NK-92 (cell line): ENCODE data around the gene MAPK8.

Experiments
- DNase-seq: peaks from one replicate; lab custom pipeline; 2025; ENCODE audit not compliant: unreplicated experiment; lab: John Stamatoyannopoulos, UW

The MAPK8 gene

DNA sequence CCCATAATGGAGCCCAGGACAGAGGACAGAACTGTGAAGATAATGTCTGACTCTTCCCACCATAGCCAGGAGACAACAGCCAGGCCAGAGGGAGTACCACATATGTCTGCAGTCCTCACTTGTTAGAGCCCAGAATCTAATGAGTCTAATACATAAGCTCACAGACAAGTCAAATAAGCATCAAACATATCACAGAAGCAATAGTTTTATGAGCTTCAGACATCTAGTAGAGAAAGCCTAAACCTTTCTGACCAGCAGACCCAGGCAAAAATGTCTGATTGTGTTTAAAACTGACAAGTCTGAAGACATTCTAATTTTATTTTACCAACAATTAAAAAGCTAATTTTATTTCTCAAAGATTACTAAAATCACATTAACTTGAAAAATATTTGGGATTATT is 75.5 kb downstream of the MAPK8 start:
- no peak for DNase-seq

GRCh38 chr10:48382982-48383381 is 76.5 kb downstream of the MAPK8 start:
- no peak for DNase-seq

GRCh38 chr10:48383393-48383792 is 76.9 kb downstream of the MAPK8 start:
- no peak for DNase-seq

DNA sequence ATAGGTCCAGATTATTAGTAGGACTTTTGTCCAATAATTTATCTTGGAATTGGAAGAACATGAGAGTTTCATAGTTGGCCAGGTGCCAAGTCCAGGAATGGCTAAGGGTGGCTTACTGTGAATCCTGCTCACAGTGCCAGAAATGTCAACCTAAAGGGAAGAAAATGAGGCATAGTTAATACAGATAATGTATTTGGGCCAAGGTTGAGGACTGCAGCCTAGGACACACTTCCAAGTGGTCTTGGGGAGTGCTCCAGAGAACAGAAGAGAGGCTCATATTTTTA is 78.2 kb downstream of the MAPK8 start:
- no peak for DNase-seq

GRCh38 chr10:48389272-48389671 is 82.8 kb downstream of the MAPK8 start:
- DNase-seq = no peak

- DNase-seq = no peak
These were observed 83.5 kb downstream of the MAPK8 start for GRCh38 chr10:48389846-48390557.

DNA sequence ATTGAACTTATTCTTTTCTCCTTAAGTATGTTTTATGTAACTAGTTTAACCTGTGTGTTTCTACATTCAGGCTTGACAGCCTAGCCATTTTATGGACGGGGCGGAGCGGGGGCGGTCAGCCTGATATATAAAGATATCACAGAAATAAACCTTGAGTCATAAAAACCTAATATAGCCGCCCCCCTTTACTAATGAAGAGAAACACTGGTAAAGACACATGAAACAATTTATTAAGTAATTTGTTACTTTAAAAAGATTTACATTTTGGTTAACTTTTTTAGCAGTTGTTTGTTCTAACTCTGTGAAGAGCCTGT is 84.0 kb downstream of the MAPK8 start:
- DNase-seq = no peak

GRCh38 chr10:48390933-48391845 is 84.7 kb downstream of the MAPK8 start:
- DNase-seq = no peak

DNA sequence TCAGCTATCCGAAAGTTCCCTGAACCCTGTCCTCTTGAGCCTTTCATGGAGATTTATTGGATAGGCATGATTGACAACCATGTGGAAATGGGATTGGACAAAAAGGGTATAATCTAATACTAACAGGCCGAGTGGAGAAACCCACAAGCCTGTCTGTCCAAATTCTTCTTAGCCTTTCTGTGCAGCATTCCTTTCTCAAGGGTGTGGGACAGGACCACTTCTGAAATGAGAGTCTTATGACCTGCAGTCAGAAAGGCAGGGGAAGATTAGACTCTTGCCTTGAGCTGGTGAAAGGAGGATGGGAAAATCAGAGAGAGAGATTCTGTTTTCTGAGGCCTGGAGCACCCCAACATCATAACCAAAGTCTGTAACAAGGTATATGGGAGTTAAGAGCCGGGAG is 85.5 kb downstream of the MAPK8 start:
- DNase-seq = no peak

GRCh38 chr10:48398261-48398660 is 91.8 kb downstream of the MAPK8 start:
- no peak for DNase-seq

DNA sequence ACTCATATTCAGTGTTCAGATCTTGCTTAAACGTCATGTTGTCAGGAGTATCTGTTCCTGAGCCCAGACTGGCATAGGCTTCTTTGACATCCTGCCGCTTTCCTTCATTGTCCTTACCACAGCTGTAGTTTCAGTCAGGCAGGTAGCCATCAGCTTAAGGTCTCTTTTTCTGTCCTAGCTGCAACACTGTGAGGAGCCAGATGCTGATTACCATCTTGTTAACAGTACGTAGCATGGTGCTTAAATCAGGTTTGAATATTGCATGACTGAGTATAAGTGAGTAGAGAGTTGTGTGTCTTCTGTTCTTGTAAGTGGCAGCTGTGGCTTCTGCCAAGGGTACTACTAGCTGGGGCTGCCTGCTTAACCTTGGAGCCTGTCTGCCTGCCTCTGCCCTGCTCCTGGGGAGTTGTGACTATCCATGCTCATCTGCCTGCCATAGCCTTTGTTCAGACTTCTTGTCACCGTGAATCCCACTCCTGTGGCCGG is 92.6 kb downstream of the MAPK8 start:
- DNase-seq = no peak

GRCh38 chr10:48399551-48399950 is 93.1 kb downstream of the MAPK8 start:
- no peak for DNase-seq

DNA sequence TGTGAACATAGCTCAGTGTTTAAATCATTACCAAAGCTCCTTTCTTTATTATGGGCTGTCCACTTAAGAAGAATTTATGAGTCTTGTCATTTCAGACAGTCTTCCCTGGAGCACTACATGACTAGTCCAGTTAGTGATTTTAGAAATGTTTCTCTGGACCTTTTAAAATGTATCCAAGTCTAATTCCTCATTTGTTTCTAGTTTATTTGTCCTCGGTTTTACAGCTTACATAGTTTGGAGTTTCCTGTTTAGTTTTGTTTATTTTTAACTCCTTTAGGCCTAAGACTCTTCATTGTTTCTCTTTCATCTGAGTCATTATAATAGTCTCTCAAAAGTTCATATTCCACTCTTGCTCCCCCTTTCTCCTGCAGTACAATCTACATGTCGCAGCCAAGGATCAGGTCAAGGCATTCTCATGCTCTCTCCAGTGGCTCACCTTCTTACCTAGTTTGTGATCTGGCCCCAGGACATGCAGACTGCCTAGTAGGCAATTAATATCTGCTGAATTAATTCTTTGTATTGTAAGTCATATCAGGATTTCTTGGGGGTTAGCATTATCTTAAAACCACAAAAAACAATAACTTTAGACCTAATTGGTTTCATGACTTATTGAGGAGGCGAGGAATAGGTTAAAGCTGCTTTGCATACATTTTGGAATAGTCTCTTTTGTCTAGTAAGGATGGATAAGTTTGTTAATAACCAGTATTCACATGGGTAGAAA is 93.8 kb downstream of the MAPK8 start:
- DNase-seq = no peak

GRCh38 chr10:48400850-48401220 is 94.4 kb downstream of the MAPK8 start:
- DNase-seq = no peak

DNA sequence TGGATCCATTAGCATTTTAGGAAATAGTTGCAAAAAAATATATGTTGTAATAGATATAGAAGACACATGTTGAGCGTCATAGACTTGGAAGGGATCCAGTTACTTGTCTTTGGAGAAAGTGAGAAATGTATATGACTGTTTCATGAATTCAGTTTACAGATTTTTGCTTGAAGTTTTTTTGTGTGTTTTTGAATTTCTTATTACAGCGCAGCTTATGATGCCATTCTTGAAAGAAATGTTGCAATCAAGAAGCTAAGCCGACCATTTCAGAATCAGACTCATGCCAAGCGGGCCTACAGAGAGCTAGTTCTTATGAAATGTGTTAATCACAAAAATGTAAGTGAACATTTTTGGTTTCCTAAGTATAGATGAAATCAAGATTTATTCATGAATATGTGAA is 98.2 kb downstream of the MAPK8 start:
- no peak for DNase-seq

- no peak for DNase-seq
These were observed 99.7 kb downstream of the MAPK8 start for GRCh38 chr10:48406204-48406603.

GRCh38 chr10:48406658-48407057 is 100.2 kb downstream of the MAPK8 start:
- no peak for DNase-seq

- no peak for DNase-seq
These were observed 104.0 kb downstream of the MAPK8 start for GRCh38 chr10:48410503-48410902.

DNA sequence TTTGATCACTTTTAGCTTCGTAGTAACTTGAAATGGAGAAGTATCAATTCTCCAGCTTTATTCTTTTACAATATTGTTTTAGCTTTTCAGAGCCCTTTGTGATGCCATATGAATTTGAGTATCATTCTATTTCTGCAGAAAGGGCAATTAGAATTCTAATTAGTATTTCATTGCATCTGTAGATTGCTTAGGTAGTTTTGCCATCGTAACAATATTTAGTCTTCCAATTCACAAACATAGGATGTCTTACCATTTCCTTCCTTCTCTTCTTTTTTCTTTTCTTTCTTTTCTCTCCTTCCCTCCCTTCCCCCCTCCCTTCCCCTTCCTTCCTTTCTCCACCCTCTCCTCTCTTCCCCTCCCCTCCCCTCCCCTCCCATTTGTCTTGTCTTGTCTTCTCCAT is 105.0 kb downstream of the MAPK8 start:
- DNase-seq = no peak

DNA sequence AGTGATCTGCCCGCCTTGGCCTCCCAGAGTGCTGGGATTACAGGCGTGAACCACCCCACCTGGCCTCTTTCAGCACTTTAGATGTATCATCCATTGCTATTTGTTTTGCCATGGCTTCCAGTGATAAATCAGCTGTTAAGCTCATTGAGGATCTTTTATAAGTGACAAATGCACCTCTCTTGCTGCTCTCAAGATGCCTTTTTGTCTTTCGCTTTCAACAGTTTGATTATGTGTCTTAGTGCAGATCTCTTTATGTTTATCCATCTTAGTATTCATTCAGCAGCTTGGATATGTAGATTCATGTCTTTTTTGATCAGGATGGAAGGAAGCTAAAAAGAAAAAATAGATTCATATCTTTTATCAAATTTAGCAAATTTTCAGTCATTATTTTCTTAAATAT is 105.6 kb downstream of the MAPK8 start:
- no peak for DNase-seq

DNA sequence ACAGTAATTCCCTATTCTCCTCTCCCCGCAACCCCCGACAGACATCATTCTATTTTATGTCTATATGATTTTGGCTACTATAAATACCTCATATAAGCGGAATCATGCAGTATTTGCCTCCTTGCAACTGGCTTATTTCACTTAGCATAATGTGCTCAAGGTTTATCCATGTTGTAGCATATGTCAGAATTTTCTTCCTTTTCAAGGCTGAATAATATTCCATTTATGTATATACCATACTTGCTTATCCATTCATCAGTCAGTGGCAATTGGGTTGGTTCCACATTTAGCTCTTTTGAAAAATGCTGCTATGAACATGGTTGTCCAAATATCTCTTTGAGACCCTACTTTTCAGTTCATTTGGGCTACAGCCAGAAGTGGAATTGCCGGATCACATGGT is 106.5 kb downstream of the MAPK8 start:
- DNase-seq = no peak

- DNase-seq = no peak
These were observed 107.7 kb downstream of the MAPK8 start for GRCh38 chr10:48414160-48414559.
